GM23338 (cell line): ENCODE data around the gene MRGPRF. TPM values are rescaled to one million over a fixed set of nuclear protein-coding genes. Genes with fewer than 3 reads are reported as not detected.
A peak's percentile ranks its signal among the peaks of the same experiment; 100 is the strongest.

Experiments
- ATAC-seq: fragments of 200-7000 bp; cut with Tn5 transposase; 3 replicates; pipeline ENCODE4 v1.9.1; 2020
- DNase-seq: peaks from one replicate; pipeline ENCODE4 v3.0.0-alpha.2; 2015; ENCODE audit warnings: low spot score
- H2AFZ ChIP-seq: fragments of 200-600 bp; sonication (generic); 2 replicates; pipeline ENCODE4 v1.8.0; 2016; ENCODE audit warnings: antibody characterized with exemption, mild to moderate bottlenecking, moderate library complexity
- H3F3A ChIP-seq: fragments of 200-600 bp; sonication (generic); replicated peaks from 2 replicates; pipeline ENCODE4 v1.8.0; 2017; ENCODE audit warnings: antibody characterized with exemption, mixed run types, low read depth
- H3K27ac ChIP-seq: fragments of 200-600 bp; sonication (generic); 2 replicates; pipeline ENCODE4 v1.6.1; 2016; ENCODE audit warnings: low read depth
- H3K27me3 ChIP-seq: fragments of 200-600 bp; sonication (generic); 2 replicates; pipeline ENCODE4 v1.8.0; 2016; ENCODE audit warnings: mild to moderate bottlenecking, mixed run types, moderate library complexity; ENCODE audit not compliant: insufficient read depth
- H3K36me3 ChIP-seq: fragments of 200-600 bp; sonication (generic); 2 replicates; pipeline ENCODE4 v1.8.0; 2016; ENCODE audit warnings: mild to moderate bottlenecking; ENCODE audit not compliant: insufficient read depth
- H3K4me1 ChIP-seq: fragments of 200-600 bp; sonication (generic); 2 replicates; pipeline ENCODE4 v1.8.0; 2016; ENCODE audit warnings: mild to moderate bottlenecking, moderate library complexity; ENCODE audit not compliant: insufficient read depth
- H3K4me2 ChIP-seq: fragments of 200-600 bp; sonication (generic); 2 replicates; pipeline ENCODE4 v1.7.1; 2017; ENCODE audit warnings: mixed run types
- H3K4me3 ChIP-seq: fragments of 200-600 bp; sonication (generic); 2 replicates; pipeline ENCODE4 v1.6.1; 2016; ENCODE audit warnings: mixed run types
- H3K79me2 ChIP-seq: fragments of 200-600 bp; sonication (generic); replicated peaks from 2 replicates; pipeline ENCODE4 v1.8.0; 2017; ENCODE audit warnings: mild to moderate bottlenecking; ENCODE audit not compliant: insufficient read depth
- H3K9me2 ChIP-seq: fragments of 200-600 bp; sonication (generic); 2 replicates; pipeline ENCODE4 v1.8.0; 2017; ENCODE audit not compliant: insufficient read depth
- H4K20me1 ChIP-seq: fragments of 200-600 bp; sonication (generic); replicated peaks from 2 replicates; pipeline ENCODE4 v1.8.0; 2017; ENCODE audit warnings: mild to moderate bottlenecking; ENCODE audit not compliant: insufficient read depth
- H3K27ac Mint-ChIP-seq: 2 replicates; pipeline ENCODE4 v1.8.0; 2020; ENCODE audit warnings: inconsistent platforms, mild to moderate bottlenecking, moderate library complexity, mixed read lengths
- H3K27me3 Mint-ChIP-seq: 3 replicates; pipeline ENCODE4 v1.8.0; 2022; ENCODE audit warnings: low read depth, mild to moderate bottlenecking, moderate library complexity, mixed read lengths, inconsistent platforms; ENCODE audit not compliant: insufficient read depth, poor library complexity
- H3K36me3 Mint-ChIP-seq: 3 replicates; pipeline ENCODE4 v1.8.0; 2021; ENCODE audit warnings: low read depth, mild to moderate bottlenecking, inconsistent platforms, moderate library complexity, mixed read lengths
- H3K4me1 Mint-ChIP-seq: 3 replicates; pipeline ENCODE4 v1.8.0; 2020; ENCODE audit warnings: mild to moderate bottlenecking, inconsistent platforms, mixed read lengths
- H3K4me3 Mint-ChIP-seq: 3 replicates; pipeline ENCODE4 v1.8.0; 2021; ENCODE audit warnings: moderate library complexity, mild to moderate bottlenecking, inconsistent platforms, mixed read lengths
- H3K9me3 Mint-ChIP-seq: 3 replicates; pipeline ENCODE4 v1.8.0; 2020; ENCODE audit warnings: moderate library complexity, mild to moderate bottlenecking, inconsistent platforms, mixed read lengths
- CREB1 ChIP-seq: fragments of 250-450 bp; sonication (Bioruptor Pico); IDR thresholded peaks from 2 replicates; pipeline ENCODE4 v1.5.0; 2020; ENCODE audit warnings: low read depth, mild to moderate bottlenecking, moderate library complexity
- polyA plus RNA-seq: library from polyadenylated mRNA; unstranded; fragments of >200 nt; fragmentation: Nextera tagmentation; extraction: Ambion mirVana; gene quantifications from 2 replicates; pipeline ENCODE4 v1.2.1, GENCODE V29; 2016
- total RNA-seq: library from RNA; depleted of rRNA; stranded (reverse); fragments of >200 nt; shearing (Covaris generic); gene quantifications from 2 replicates; pipeline ENCODE4 v1.2.3, GENCODE V29; 2014
- TF ChIP-seq, protein P1 (sequence below): fragments of 250-450 bp; sonication (Bioruptor Pico); IDR thresholded peaks from 2 replicates; pipeline ENCODE4 v1.5.0; 2020; ENCODE audit warnings: mild to moderate bottlenecking, moderate library complexity
- TF ChIP-seq, protein P2 (sequence below), 2 experiments: fragments of 200-600 bp in 1 of 2; sonication (generic) in 1 of 2; conservative IDR thresholded peaks; 2 replicates each; pipeline versions ENCODE4 v1.5.1 to v1.6.1; 2016 to 2017; ENCODE audit warnings: antibody characterized with exemption in 2 of 2, low read depth in 2 of 2, mild to moderate bottlenecking in 2 of 2, moderate library complexity in 1 of 2

MRGPRF gene
- total and polyA plus RNA-seq, 2 experiments from 2014 or later: 3.3 to 9.0 TPM

DNA sequence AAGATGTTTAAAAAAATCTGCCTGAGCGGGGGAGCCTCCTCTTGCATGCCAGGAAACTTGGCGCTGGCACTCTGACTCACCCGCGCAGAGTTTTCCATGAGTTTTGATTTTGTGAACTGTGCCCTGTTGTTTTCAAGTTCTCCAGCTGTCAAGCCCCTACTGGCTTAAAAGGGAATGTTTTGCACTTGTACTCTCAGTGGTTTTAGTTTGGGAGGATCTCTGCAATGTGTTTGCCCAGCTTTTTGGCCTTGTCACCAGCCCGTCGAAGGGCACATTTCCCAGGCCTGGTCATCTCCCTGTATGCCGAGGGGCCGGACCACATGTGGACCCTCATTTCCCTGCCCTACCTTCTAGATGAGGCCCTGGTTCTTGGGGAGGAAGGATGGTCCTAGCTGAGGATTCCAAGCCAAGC is 12.2 kb downstream of the MRGPRF start:
- no peak overlapping the region for H3K4me3 Mint-ChIP-seq
- H3K36me3 Mint-ChIP-seq: peaks cover 3% of the 10 kb centered on the region; the same call in 1 of the 3 replicates
- DNase-seq (peak; percentile 37), ATAC-seq (peak; percentile 17; the same call in 2 of the 3 replicates)
- no peak for TF ChIP-seq CREB1 (CRISPR knock-in tag)
- TF ChIP-seq, protein P1, sequence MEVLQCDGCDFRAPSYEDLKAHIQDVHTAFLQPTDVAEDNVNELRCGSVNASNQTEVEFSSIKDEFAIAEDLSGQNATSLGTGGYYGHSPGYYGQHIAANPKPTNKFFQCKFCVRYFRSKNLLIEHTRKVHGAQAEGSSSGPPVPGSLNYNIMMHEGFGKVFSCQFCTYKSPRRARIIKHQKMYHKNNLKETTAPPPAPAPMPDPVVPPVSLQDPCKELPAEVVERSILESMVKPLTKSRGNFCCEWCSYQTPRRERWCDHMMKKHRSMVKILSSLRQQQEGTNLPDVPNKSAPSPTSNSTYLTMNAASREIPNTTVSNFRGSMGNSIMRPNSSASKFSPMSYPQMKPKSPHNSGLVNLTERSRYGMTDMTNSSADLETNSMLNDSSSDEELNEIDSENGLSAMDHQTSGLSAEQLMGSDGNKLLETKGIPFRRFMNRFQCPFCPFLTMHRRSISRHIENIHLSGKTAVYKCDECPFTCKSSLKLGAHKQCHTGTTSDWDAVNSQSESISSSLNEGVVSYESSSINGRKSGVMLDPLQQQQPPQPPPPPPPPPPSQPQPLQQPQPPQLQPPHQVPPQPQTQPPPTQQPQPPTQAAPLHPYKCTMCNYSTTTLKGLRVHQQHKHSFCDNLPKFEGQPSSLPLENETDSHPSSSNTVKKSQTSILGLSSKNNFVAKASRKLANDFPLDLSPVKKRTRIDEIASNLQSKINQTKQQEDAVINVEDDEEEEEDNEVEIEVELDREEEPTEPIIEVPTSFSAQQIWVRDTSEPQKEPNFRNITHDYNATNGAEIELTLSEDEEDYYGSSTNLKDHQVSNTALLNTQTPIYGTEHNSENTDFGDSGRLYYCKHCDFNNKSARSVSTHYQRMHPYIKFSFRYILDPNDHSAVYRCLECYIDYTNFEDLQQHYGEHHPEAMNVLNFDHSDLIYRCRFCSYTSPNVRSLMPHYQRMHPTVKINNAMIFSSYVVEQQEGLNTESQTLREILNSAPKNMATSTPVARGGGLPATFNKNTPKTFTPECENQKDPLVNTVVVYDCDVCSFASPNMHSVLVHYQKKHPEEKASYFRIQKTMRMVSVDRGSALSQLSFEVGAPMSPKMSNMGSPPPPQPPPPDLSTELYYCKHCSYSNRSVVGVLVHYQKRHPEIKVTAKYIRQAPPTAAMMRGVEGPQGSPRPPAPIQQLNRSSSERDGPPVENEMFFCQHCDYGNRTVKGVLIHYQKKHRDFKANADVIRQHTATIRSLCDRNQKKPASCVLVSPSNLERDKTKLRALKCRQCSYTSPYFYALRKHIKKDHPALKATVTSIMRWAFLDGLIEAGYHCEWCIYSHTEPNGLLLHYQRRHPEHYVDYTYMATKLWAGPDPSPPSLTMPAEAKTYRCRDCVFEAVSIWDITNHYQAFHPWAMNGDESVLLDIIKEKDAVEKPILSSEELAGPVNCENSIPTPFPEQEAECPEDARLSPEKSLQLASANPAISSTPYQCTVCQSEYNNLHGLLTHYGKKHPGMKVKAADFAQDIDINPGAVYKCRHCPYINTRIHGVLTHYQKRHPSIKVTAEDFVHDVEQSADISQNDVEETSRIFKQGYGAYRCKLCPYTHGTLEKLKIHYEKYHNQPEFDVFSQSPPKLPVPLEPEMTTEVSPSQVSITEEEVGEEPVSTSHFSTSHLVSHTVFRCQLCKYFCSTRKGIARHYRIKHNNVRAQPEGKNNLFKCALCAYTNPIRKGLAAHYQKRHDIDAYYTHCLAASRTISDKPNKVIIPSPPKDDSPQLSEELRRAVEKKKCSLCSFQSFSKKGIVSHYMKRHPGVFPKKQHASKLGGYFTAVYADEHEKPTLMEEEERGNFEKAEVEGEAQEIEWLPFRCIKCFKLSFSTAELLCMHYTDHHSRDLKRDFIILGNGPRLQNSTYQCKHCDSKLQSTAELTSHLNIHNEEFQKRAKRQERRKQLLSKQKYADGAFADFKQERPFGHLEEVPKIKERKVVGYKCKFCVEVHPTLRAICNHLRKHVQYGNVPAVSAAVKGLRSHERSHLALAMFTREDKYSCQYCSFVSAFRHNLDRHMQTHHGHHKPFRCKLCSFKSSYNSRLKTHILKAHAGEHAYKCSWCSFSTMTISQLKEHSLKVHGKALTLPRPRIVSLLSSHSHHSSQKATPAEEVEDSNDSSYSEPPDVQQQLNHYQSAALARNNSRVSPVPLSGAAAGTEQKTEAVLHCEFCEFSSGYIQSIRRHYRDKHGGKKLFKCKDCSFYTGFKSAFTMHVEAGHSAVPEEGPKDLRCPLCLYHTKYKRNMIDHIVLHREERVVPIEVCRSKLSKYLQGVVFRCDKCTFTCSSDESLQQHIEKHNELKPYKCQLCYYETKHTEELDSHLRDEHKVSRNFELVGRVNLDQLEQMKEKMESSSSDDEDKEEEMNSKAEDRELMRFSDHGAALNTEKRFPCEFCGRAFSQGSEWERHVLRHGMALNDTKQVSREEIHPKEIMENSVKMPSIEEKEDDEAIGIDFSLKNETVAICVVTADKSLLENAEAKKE (CRISPR knock-in tag): no peak
- TF ChIP-seq, protein P2, sequence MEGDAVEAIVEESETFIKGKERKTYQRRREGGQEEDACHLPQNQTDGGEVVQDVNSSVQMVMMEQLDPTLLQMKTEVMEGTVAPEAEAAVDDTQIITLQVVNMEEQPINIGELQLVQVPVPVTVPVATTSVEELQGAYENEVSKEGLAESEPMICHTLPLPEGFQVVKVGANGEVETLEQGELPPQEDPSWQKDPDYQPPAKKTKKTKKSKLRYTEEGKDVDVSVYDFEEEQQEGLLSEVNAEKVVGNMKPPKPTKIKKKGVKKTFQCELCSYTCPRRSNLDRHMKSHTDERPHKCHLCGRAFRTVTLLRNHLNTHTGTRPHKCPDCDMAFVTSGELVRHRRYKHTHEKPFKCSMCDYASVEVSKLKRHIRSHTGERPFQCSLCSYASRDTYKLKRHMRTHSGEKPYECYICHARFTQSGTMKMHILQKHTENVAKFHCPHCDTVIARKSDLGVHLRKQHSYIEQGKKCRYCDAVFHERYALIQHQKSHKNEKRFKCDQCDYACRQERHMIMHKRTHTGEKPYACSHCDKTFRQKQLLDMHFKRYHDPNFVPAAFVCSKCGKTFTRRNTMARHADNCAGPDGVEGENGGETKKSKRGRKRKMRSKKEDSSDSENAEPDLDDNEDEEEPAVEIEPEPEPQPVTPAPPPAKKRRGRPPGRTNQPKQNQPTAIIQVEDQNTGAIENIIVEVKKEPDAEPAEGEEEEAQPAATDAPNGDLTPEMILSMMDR (conservative IDR thresholded peaks at IDR 0.05; ENCODE audit: low read depth in 2 of 2): peak; percentile 7 to 35; a peak in 2 of 4 replicates
- H2AFZ ChIP-seq: no peak overlapping the region
- no peak overlapping the region for H3K27ac ChIP-seq
- peaks cover 5% of the 10 kb centered on the region; the same call in 2 of the 3 replicates for H3K4me1 Mint-ChIP-seq
- H3K27ac Mint-ChIP-seq: no peak overlapping the region
- no peaks in the 10 kb centered on the region for H3K36me3 ChIP-seq
- H3K79me2 ChIP-seq: no peaks in the 10 kb centered on the region
- no peaks in the 10 kb centered on the region for H4K20me1 ChIP-seq
- H3F3A ChIP-seq: no peaks in the 10 kb centered on the region
- H3K27me3 Mint-ChIP-seq: peaks cover 4% of the 10 kb centered on the region
- H3K4me1 ChIP-seq: no peaks in the 10 kb centered on the region
- no peak overlapping the region for H3K4me2 ChIP-seq
- H3K9me2 ChIP-seq: no peaks in the 10 kb centered on the region
- H3K4me3 ChIP-seq: no peak overlapping the region
- H3K9me3 Mint-ChIP-seq: no peaks in the 10 kb centered on the region
- no peaks in the 10 kb centered on the region for H3K27me3 ChIP-seq

DNA sequence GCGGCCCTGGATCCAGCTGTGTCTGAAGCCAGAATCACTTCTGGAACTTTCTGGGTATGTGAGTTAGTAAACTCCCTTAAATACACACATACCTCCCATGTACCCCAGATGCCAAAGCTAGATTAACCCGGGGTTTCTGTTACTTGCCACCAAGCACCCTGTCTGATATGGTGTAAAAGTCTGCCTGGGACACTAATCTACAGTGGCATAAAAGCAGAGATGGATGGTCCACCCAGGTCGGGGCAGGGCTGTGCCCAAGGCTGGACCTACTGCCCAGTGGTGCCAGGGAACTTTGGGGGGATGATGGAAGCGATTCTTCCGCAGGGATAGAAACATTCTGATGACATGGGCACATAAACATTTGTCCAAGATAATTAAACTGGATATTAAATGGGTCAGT is 12.7 kb downstream of the MRGPRF start:
- Mint-ChIP-seq H3K4me3 (no peak overlapping the region), H3K27ac (no peak overlapping the region; the same call in 1 of the 2 replicates), H3K9me3 (no peaks in the 10 kb centered on the region), H3K27me3 (peaks cover 4% of the 10 kb centered on the region), H3K36me3 (peaks cover 2% of the 10 kb centered on the region; the same call in 1 of the 3 replicates), H3K4me1 (peaks cover 5% of the 10 kb centered on the region; the same call in 2 of the 3 replicates)
- Histone ChIP-seq H4K20me1 (no peaks in the 10 kb centered on the region), H3K79me2 (no peaks in the 10 kb centered on the region), H3K9me2 (no peaks in the 10 kb centered on the region), H3K4me2 (no peak overlapping the region), H3K4me1 (no peaks in the 10 kb centered on the region), H2AFZ (no peak overlapping the region), H3K27me3 (no peaks in the 10 kb centered on the region), H3K36me3 (no peaks in the 10 kb centered on the region), H3F3A (no peaks in the 10 kb centered on the region), H3K4me3 (no peak overlapping the region), H3K27ac (no peak overlapping the region)
- no peak for ATAC-seq
- DNase-seq: no peak
- TF ChIP-seq, protein P1 (CRISPR knock-in tag): no peak
